Osteoblast (primary cell): ENCODE data around the gene RASSF5. TPM values are rescaled to one million over a fixed set of nuclear protein-coding genes. Genes with fewer than 3 reads are reported as not detected.
A peak's percentile ranks its signal among the peaks of the same experiment; 100 is the strongest.

ENCODE experiments used
- DNase-seq: peaks from one replicate; pipeline ENCODE4 v3.0.0; 2011; ENCODE audit warnings: low spot score, mixed read lengths; ENCODE audit not compliant: insufficient read length; ENCODE audit errors: missing footprints
- H2AFZ ChIP-seq: 2 replicates; pipeline ENCODE4 v1.6.0; 2011; ENCODE audit warnings: mild to moderate bottlenecking, low read length
- H3K27ac ChIP-seq: 2 replicates; pipeline ENCODE4 v1.5.1; 2011; ENCODE audit warnings: mild to moderate bottlenecking, low read depth, low read length, moderate library complexity
- H3K27me3 ChIP-seq: 2 replicates; pipeline ENCODE4 v1.6.0; 2012; ENCODE audit warnings: mild to moderate bottlenecking, control low read depth, inconsistent platforms, low read length, moderate library complexity; ENCODE audit not compliant: insufficient read depth
- H3K36me3 ChIP-seq: 2 replicates; pipeline ENCODE4 v1.5.1; 2011; ENCODE audit warnings: mild to moderate bottlenecking, low read length, control low read depth, moderate library complexity; ENCODE audit not compliant: insufficient read depth
- H3K4me1 ChIP-seq: 2 replicates; pipeline ENCODE4 v1.5.1; 2011; ENCODE audit warnings: mild to moderate bottlenecking, low read length, control low read depth, moderate library complexity; ENCODE audit not compliant: insufficient read depth
- H3K4me2 ChIP-seq: 2 replicates; pipeline ENCODE4 v1.6.0; 2011; ENCODE audit warnings: mild to moderate bottlenecking, low read length; ENCODE audit not compliant: insufficient read depth
- H3K4me3 ChIP-seq: fragments of 200-600 bp; sonication (generic); 3 replicates; pipeline ENCODE4 v1.5.1; 2012; ENCODE audit warnings: mild to moderate bottlenecking, low read length, inconsistent platforms; ENCODE audit not compliant: insufficient read depth
- H3K79me2 ChIP-seq: 2 replicates; pipeline ENCODE4 v1.6.0; 2012; ENCODE audit warnings: mild to moderate bottlenecking, low read length, control low read depth, inconsistent platforms; ENCODE audit not compliant: insufficient read depth
- H3K9me3 ChIP-seq: 2 replicates; pipeline ENCODE4 v1.5.1; 2011; ENCODE audit warnings: low read depth, low read length, control low read depth
- H4K20me1 ChIP-seq: 2 replicates; pipeline ENCODE4 v1.6.0; 2012; ENCODE audit warnings: mild to moderate bottlenecking, low read length, control low read depth; ENCODE audit not compliant: insufficient read depth
- CTCF ChIP-seq: IDR thresholded peaks from 2 replicates; pipeline ENCODE4 v1.5.1; 2011; ENCODE audit warnings: mild to moderate bottlenecking, low read depth, low read length, moderate library complexity; ENCODE audit errors: extremely low read depth
- total RNA-seq: library from RNA; depleted of rRNA; stranded (reverse); fragments of >200 nt; gene quantifications from 2 replicates; pipeline ENCODE4 v1.2.3, GENCODE V29; 2012

Gene RASSF5
- total RNA-seq, 1 donor: 0.72 TPM

DNA sequence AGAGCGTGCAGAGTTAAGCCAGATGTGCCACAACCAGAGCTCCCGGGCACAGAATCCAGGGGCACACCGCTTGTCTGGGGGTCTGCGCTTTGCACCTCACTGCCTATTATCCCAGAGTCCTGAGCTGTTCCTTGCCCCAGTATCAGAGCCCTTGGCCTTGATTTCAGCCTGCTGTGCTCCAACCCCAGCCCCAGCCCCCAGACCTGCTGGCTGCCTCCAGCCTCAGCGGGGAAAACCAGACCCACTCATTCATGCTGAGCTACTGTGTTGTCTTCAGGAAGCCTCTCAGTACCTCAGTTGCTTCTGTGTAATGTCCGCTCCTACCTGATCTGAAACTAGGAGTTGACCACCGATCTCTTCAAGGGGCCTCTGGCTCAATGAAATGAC lies 35.9 kb upstream of the RASSF5 start:
- H3K4me3 ChIP-seq: peak overlapping the region; percentile 95
- no peaks in the 10 kb centered on the region for H3K27me3 ChIP-seq
- peaks cover 32% of the 10 kb centered on the region for H3K4me1 ChIP-seq
- H4K20me1 ChIP-seq: peaks cover 4% of the 10 kb centered on the region
- peak; percentile 72 for DNase-seq
- peak overlapping the region; percentile 93 for H3K4me2 ChIP-seq
- H3K36me3 ChIP-seq: peaks cover 19% of the 10 kb centered on the region
- no peak for TF ChIP-seq CTCF
- H3K79me2 ChIP-seq: peaks cover 11% of the 10 kb centered on the region
- no peaks in the 10 kb centered on the region for H3K9me3 ChIP-seq
- H3K27ac ChIP-seq: peak overlapping the region; percentile 87
- no peak overlapping the region for H2AFZ ChIP-seq

GRCh38 chr1:206472024-206472423 lies 35.3 kb upstream of the RASSF5 start:
- peak overlapping the region; percentile 95 for H3K4me3 ChIP-seq
- H3K27me3 ChIP-seq: no peaks in the 10 kb centered on the region
- peaks cover 32% of the 10 kb centered on the region for H3K4me1 ChIP-seq
- H3K27ac ChIP-seq: peak overlapping the region; percentile 87
- DNase-seq: no peak
- H3K9me3 ChIP-seq: no peaks in the 10 kb centered on the region
- H4K20me1 ChIP-seq: peaks cover 4% of the 10 kb centered on the region
- H3K4me2 ChIP-seq: peak overlapping the region; percentile 93
- peaks cover 25% of the 10 kb centered on the region for H3K36me3 ChIP-seq
- no peak for TF ChIP-seq CTCF
- H2AFZ ChIP-seq: no peak overlapping the region
- H3K79me2 ChIP-seq: peaks cover 11% of the 10 kb centered on the region

GRCh38 chr1:206472454-206472853 lies 34.9 kb upstream of the RASSF5 start:
- peaks cover 32% of the 10 kb centered on the region for H3K4me1 ChIP-seq
- peak overlapping the region; percentile 16 for H2AFZ ChIP-seq
- H3K79me2 ChIP-seq: peaks cover 11% of the 10 kb centered on the region
- no peak overlapping the region for H3K4me3 ChIP-seq
- H3K27me3 ChIP-seq: no peaks in the 10 kb centered on the region
- H3K36me3 ChIP-seq: peaks cover 28% of the 10 kb centered on the region
- peaks cover 4% of the 10 kb centered on the region for H4K20me1 ChIP-seq
- no peaks in the 10 kb centered on the region for H3K9me3 ChIP-seq
- no peak for TF ChIP-seq CTCF
- H3K4me2 ChIP-seq: peak overlapping the region; percentile 93
- peak overlapping the region; percentile 51 for H3K27ac ChIP-seq
- DNase-seq: peak; percentile 89

DNA sequence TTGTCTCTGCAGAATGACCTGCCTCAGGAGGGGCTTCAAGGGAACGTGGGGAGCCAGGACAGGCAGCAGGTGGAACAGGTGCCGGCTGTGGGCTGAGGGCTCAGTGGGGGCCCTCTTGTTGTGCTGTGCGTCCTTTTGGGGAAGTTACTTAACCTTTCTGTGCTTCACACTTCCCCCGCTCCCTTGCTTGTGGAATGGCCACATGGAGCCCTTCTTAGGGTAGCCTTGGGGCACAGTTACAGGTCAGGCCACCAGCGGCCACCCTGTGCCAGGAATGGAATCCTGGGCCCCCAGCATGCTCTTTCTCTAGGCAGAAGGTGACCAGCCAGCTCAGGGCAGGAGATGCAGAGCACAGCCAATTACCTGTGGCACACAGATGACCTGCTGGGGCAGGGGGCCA lies 34.4 kb upstream of the RASSF5 start:
- Histone ChIP-seq H3K27ac (peak overlapping the region; percentile 51), H3K27me3 (no peaks in the 10 kb centered on the region), H4K20me1 (peaks cover 4% of the 10 kb centered on the region), H3K9me3 (no peaks in the 10 kb centered on the region), H3K79me2 (peaks cover 11% of the 10 kb centered on the region), H3K4me2 (peak overlapping the region; percentile 93), H3K4me1 (peaks cover 32% of the 10 kb centered on the region), H2AFZ (no peak overlapping the region), H3K36me3 (peaks cover 32% of the 10 kb centered on the region), H3K4me3 (no peak overlapping the region)
- no peak for TF ChIP-seq CTCF
- DNase-seq: no peak
